NCI-H1048 (cell line): ENCODE results near the gene OR10X1.

ENCODE experiments used
- DNase-seq: peaks from one replicate; lab custom pipeline; 2025; lab: John Stamatoyannopoulos, UW

OR10X1 gene

GRCh38 chr1:158579733-158580132, at the start of gene OR10X1:
OR10X1 (minus strand) TSS chr1:158579899; CDS start chr1:158579899, 0 bp downstream.
- no peak for DNase-seq

- DNase-seq, result no peak
These were observed 34.1 kb upstream of the OR10X1 start for GRCh38 chr1:158613764-158614163.

GRCh38 chr1:158611916-158612315, 32.2 kb upstream of the OR10X1 start:
- no peak for DNase-seq

GRCh38 chr1:158607296-158607695, 27.6 kb upstream of the OR10X1 start:
- DNase-seq, result no peak

GRCh38 chr1:158604968-158605367, 25.3 kb upstream of the OR10X1 start, which contains the start of gene OR10Z1:
OR10Z1 (plus strand) TSS chr1:158605268; CDS start chr1:158606439, 1,171 bp downstream.
- no peak for DNase-seq

- no peak for DNase-seq
These were observed 21.0 kb upstream of the OR10X1 start for GRCh38 chr1:158600735-158601134.

- no peak for DNase-seq
These were observed 7.2 kb upstream of the OR10X1 start for GRCh38 chr1:158586942-158587341.

- DNase-seq, result no peak
These were observed 4.3 kb upstream of the OR10X1 start for GRCh38 chr1:158583962-158584361.

- DNase-seq, result no peak
These were observed 2.1 kb downstream of the OR10X1 start for GRCh38 chr1:158577561-158577960.

GRCh38 chr1:158572226-158572625, 7.5 kb downstream of the OR10X1 start:
- DNase-seq, result no peak

- no peak for DNase-seq
These were observed 9.2 kb downstream of the OR10X1 start, which contains the start of gene OR6P1 for GRCh38 chr1:158570480-158570879. OR6P1 (minus strand) TSS chr1:158570580; CDS start chr1:158563604, 6,976 bp downstream.

GRCh38 chr1:158564608-158565007, 15.1 kb downstream of the OR10X1 start:
- DNase-seq, result no peak

- DNase-seq, result no peak
These were observed 15.8 kb downstream of the OR10X1 start for GRCh38 chr1:158563853-158564252.

GRCh38 chr1:158559696-158560095, 20.0 kb downstream of the OR10X1 start:
- DNase-seq, result no peak

- DNase-seq, result no peak
These were observed 25.3 kb downstream of the OR10X1 start, which contains the start of gene OR6Y1 for GRCh38 chr1:158554352-158554751. OR6Y1 (minus strand) TSS chr1:158554405; CDS start chr1:158548105, 6,300 bp downstream.

- DNase-seq, result no peak
These were observed 27.4 kb downstream of the OR10X1 start for GRCh38 chr1:158552296-158552695.

GRCh38 chr1:158547533-158547932, 32.2 kb downstream of the OR10X1 start:
- DNase-seq, result no peak

- no peak for DNase-seq
These were observed 42.1 kb downstream of the OR10X1 start for GRCh38 chr1:158537609-158538008.

- no peak for DNase-seq
These were observed 45.2 kb downstream of the OR10X1 start for GRCh38 chr1:158534496-158534895.
